SK-N-SH treated with all-trans-retinoic acid at 6 μM for 48 hours (cell line): ENCODE data around the gene TMEM87B.

Experiments used
- CSDC2 ChIP-seq: fragments of 250-450 bp; sonication (Bioruptor Pico); IDR thresholded peaks from 2 replicates; pipeline ENCODE4 v1.5.0; 2020; ENCODE audit warnings: mild to moderate bottlenecking, moderate library complexity
- PATZ1 ChIP-seq: fragments of 250-450 bp; sonication (Bioruptor Pico); IDR thresholded peaks from 2 replicates; pipeline ENCODE4 v1.8.0; 2020; ENCODE audit warnings: mild to moderate bottlenecking, moderate library complexity, borderline replicate concordance
- POU6F1 ChIP-seq: fragments of 250-450 bp; sonication (Bioruptor Pico); IDR thresholded peaks from 2 replicates; pipeline ENCODE4 v1.8.0; 2021; ENCODE audit warnings: low read depth, mild to moderate bottlenecking, moderate library complexity, borderline replicate concordance
- PPARA ChIP-seq: fragments of 250-450 bp; sonication (Bioruptor Pico); IDR thresholded peaks from 2 replicates; pipeline ENCODE4 v1.5.0; 2020; ENCODE audit warnings: mild to moderate bottlenecking, borderline replicate concordance
- ZC3H10 ChIP-seq: fragments of 250-450 bp; sonication (Bioruptor Pico); IDR thresholded peaks from 2 replicates; pipeline ENCODE4 v1.5.1; 2021; ENCODE audit warnings: mild to moderate bottlenecking, moderate library complexity

GRCh38 chr2:112073875-112074274 is 18.8 kb downstream of the TMEM87B start:
- TF ChIP-seq PATZ1 (CRISPR knock-in tag) (no peak), ZC3H10 (CRISPR knock-in tag) (no peak), POU6F1 (CRISPR knock-in tag) (no peak), CSDC2 (CRISPR knock-in tag) (no peak), PPARA (no peak)
